Transverse colon (tissue), 4 donors: Measurements from ENCODE around the gene TBL1X. TPM values are rescaled to one million over a fixed set of nuclear protein-coding genes. Genes with fewer than 3 reads are reported as not detected.

Experiments used
- DNase-seq: peaks from one replicate; pipeline ENCODE4 v3.0.0-alpha.2; 2019
- H3K27ac ChIP-seq, 4 donors: fragments of 200-600 bp; sonication (generic); 2 replicates each; pipeline ENCODE4 v1.5.1; 2016 to 2018; ENCODE audit warnings: inconsistent platforms in 4 of 4
- H3K27me3 ChIP-seq: fragments of 200-600 bp; sonication (generic); 2 replicates; pipeline ENCODE4 v1.5.1; 2017; ENCODE audit warnings: inconsistent platforms
- H3K36me3 ChIP-seq, 4 donors: fragments of 200-600 bp; sonication (generic); 2 replicates each; pipeline ENCODE4 v1.5.1; 2017 to 2019; ENCODE audit warnings: inconsistent platforms in 4 of 4
- H3K4me1 ChIP-seq, 4 donors: fragments of 200-600 bp; sonication (generic); 2 replicates each; pipeline ENCODE4 v1.5.1; 2017 to 2020; ENCODE audit warnings: inconsistent platforms in 4 of 4
- H3K4me3 ChIP-seq, 4 donors: fragments of 200-600 bp; sonication (generic); 1 replicate in 1 of 4; 2 replicates in 3 of 4; pipeline versions ENCODE4 v1.5.1 to v1.6.1; 2017 to 2019; ENCODE audit warnings: inconsistent platforms in 4 of 4
- H3K9me3 ChIP-seq, 2 donors: fragments of 200-600 bp; sonication (generic); 2 replicates each; pipeline ENCODE4 v1.5.1; 2017 to 2019; ENCODE audit warnings: inconsistent platforms in 2 of 2
- CTCF ChIP-seq, 5 experiments: fragments of 200-600 bp in 3 of 5; fragments of 450-650 bp in 2 of 5; sonication (generic) in 3 of 5; IDR thresholded peaks; 1 replicate in 2 of 5; 2 replicates in 3 of 5; pipeline ENCODE4 v1.5.1; 2016 to 2017; ENCODE audit warnings: antibody characterized with exemption in 5 of 5, inconsistent platforms in 3 of 5, mild to moderate bottlenecking in 2 of 5, moderate library complexity in 1 of 5
- EP300 ChIP-seq: sonication (generic); formaldehyde crosslinking; IDR thresholded peaks from one replicate; pipeline ENCODE4 v1.6.1; 2017; ENCODE audit warnings: antibody characterized with exemption, low read depth
- POLR2A ChIP-seq: fragments of 450-650 bp; IDR thresholded peaks from one replicate; pipeline ENCODE4 v1.6.1; 2016; ENCODE audit warnings: antibody characterized with exemption, mild to moderate bottlenecking, moderate library complexity
- POLR2AphosphoS5 ChIP-seq, 3 donors: sonication (generic); formaldehyde crosslinking; IDR thresholded peaks; one replicate each; pipeline ENCODE4 v1.6.1; 2016; ENCODE audit warnings: antibody characterized with exemption in 3 of 3
- WGBS, 2 donors: methylation state at CpG; one replicate each; pipeline ENCODE4 v1.1.5; 2018; ENCODE audit warnings: low coverage in 1 of 2; 5-methylcytosine and 5-hydroxymethylcytosine counted together
- in situ Hi-C, 4 donors: fragments of 200-750 bp; cut with MboI; loops; one replicate each; pipeline versions ENCODE4 v1.15.0 to v1.15.1; 2017; ENCODE audit warnings: low sequenced_read_pairs in 3 of 4, low pct_ligation_motif_present in 1 of 4, low pct_unique_long_range_greater_than_20kb in 1 of 4
- intact Hi-C: fragments of 100-400 bp; cut with DNase I; formaldehyde crosslinking; loops from one replicate; pipeline ENCODE4 v1.15.1; 2023; ENCODE audit warnings: low total_unique reads
- total RNA-seq, 4 donors: library from RNA; depleted of rRNA; stranded (reverse); fragments of >200 nt; gene quantifications; one replicate each; pipeline ENCODE4 v1.1.0, GENCODE V29; 2016

The TBL1X gene
- total RNA-seq, 4 donors from 2014 or later: 3.4 to 16.8 (median 13.0) TPM

- intact Hi-C loops: no loop called here
- peak overlapping the region in 3 of 4 donors; percentile 34 to 57 (median 48) for H3K27ac ChIP-seq
- H3K4me1 ChIP-seq: peaks cover 0 to 3% (median 0%) of the 10 kb centered on the region in 4 donors
- no peaks in the 10 kb centered on the region for H3K9me3 ChIP-seq
- TF ChIP-seq POLR2AphosphoS5 (IDR thresholded peaks at IDR 0.05): peak; percentile 43 to 59 (median 56)
- peak; percentile 60 for TF ChIP-seq EP300
- TF ChIP-seq POLR2A: no peak
- no peak for TF ChIP-seq CTCF (IDR thresholded peaks at IDR 0.05)
- WGBS, 2 donors: 71 to 73% methylated on average over 1 to 8 of the region's 8 CpGs
- no peak for DNase-seq
- in situ Hi-C loops: no loop called here
- H3K4me3 ChIP-seq: no peak overlapping the region
- no peaks in the 10 kb centered on the region for H3K27me3 ChIP-seq
- no peaks in the 10 kb centered on the region for H3K36me3 ChIP-seq
Measured at GRCh38 chrX:9519546-9520216, 54.8 kb downstream of the TBL1X start.

GRCh38 chrX:9520217-9520590 is 55.3 kb downstream of the TBL1X start:
- Histone ChIP-seq H3K27me3 (no peaks in the 10 kb centered on the region), H3K4me3 (no peak overlapping the region), H3K36me3 (no peaks in the 10 kb centered on the region), H3K9me3 (no peaks in the 10 kb centered on the region), H3K4me1 (peaks cover 0 to 3% (median 0%) of the 10 kb centered on the region in 4 donors), H3K27ac (peak overlapping the region in 3 of 4 donors; percentile 21 to 46 (median 34))
- no peak for DNase-seq
- intact Hi-C loops: no loop called here
- in situ Hi-C loops: no loop called here
- no peak for TF ChIP-seq POLR2A
- TF ChIP-seq CTCF (IDR thresholded peaks at IDR 0.05): no peak
- TF ChIP-seq POLR2AphosphoS5 (IDR thresholded peaks at IDR 0.05): no peak
- TF ChIP-seq EP300: no peak
- 79% methylated on average over 6 of the region's 6 CpGs; no CpG with 5 or more reads in 1 of the 2 donors for WGBS, 2 donors

GRCh38 chrX:9522378-9523155 is 57.7 kb downstream of the TBL1X start:
- WGBS, 2 donors: 77% methylated on average over 7 of the region's 7 CpGs; no CpG with 5 or more reads in 1 of the 2 donors
- H3K9me3 ChIP-seq: no peaks in the 10 kb centered on the region
- H3K27ac ChIP-seq: no peak overlapping the region
- H3K4me1 ChIP-seq: no peaks in the 10 kb centered on the region
- TF ChIP-seq EP300 (no peak), POLR2AphosphoS5 (IDR thresholded peaks at IDR 0.05) (no peak), CTCF (IDR thresholded peaks at IDR 0.05) (no peak), POLR2A (no peak)
- no peaks in the 10 kb centered on the region for H3K36me3 ChIP-seq
- no peak overlapping the region for H3K4me3 ChIP-seq
- in situ Hi-C loops: no loop called here
- no peak for DNase-seq
- H3K27me3 ChIP-seq: no peaks in the 10 kb centered on the region
- intact Hi-C loops: no loop called here

GRCh38 chrX:9525511-9526248 is 60.8 kb downstream of the TBL1X start:
- no peak for DNase-seq
- 33 to 47% methylated on average over 1 to 8 of the region's 8 CpGs for WGBS, 2 donors
- Histone ChIP-seq H3K27me3 (no peaks in the 10 kb centered on the region), H3K4me1 (peaks cover 0 to 2% (median 0%) of the 10 kb centered on the region in 4 donors), H3K9me3 (no peaks in the 10 kb centered on the region), H3K4me3 (no peak overlapping the region), H3K36me3 (no peaks in the 10 kb centered on the region), H3K27ac (no peak overlapping the region)
- TF ChIP-seq POLR2A (no peak), CTCF (IDR thresholded peaks at IDR 0.05) (no peak), EP300 (no peak), POLR2AphosphoS5 (IDR thresholded peaks at IDR 0.05) (no peak)
- intact Hi-C loops: no loop called here
- in situ Hi-C loops: no loop called here
